Measurements from ENCODE around the gene P2RY13. TPM values are rescaled to one million over a fixed set of nuclear protein-coding genes. Genes with fewer than 3 reads are reported as not detected.

P2RY13 gene
- total RNA-seq, 1 experiment from 2014 or later: not detected

- Histone ChIP-seq H3K4ac (ENCODE audit: low read depth, low read length) (no peak overlapping the region), H4K20me1 (ENCODE audit: control insufficient read depth, insufficient read depth, insufficient read length) (no peaks in the 10 kb centered on the region), H2BK15ac (ENCODE audit: low read depth, low read length) (no peak overlapping the region), H4K5ac (ENCODE audit: insufficient read length, low read depth, low read length) (no peak overlapping the region), H3K23ac (ENCODE audit: insufficient read length, low read depth, low read length) (no peak overlapping the region), H2AK5ac (ENCODE audit: insufficient read length, low read length) (no peak overlapping the region), H2BK12ac (ENCODE audit: insufficient read length, low read depth, low read length) (no peak overlapping the region), H4K8ac (replicated peaks; ENCODE audit: insufficient read length, low read depth, low read length) (no peak overlapping the region), H3K79me1 (ENCODE audit: insufficient read depth, low read depth, low read length, poor library complexity, severe bottlenecking) (no peaks in the 10 kb centered on the region), H2BK120ac (ENCODE audit: low read depth, low read length, poor library complexity, severe bottlenecking) (no peak overlapping the region), H3K9ac (ENCODE audit: extremely low read depth, insufficient read length, low read length) (no peak overlapping the region), H2AFZ (ENCODE audit: low read length) (no peak overlapping the region), H3K79me2 (ENCODE audit: insufficient read depth, low read length) (no peaks in the 10 kb centered on the region), H3K56ac (ENCODE audit: insufficient read length, low read depth, low read length) (no peak overlapping the region), H3K4me1 (ENCODE audit: insufficient read depth, low read length) (peaks cover 5% of the 10 kb centered on the region; the same call in 1 of the 2 replicates), H3T11ph (ENCODE audit: low read length) (no peak overlapping the region), H3K23me2 (ENCODE audit: insufficient read length, low read depth, low read length, poor library complexity, severe bottlenecking) (no peaks in the 10 kb centered on the region), H3K18ac (ENCODE audit: insufficient read length, low read depth, low read length) (no peak overlapping the region), H3K4me2 (ENCODE audit: insufficient read depth, insufficient read length, low read length) (no peak overlapping the region), H3K27ac (ENCODE audit: insufficient read length, low read depth, low read length) (no peak overlapping the region), H4K91ac (ENCODE audit: insufficient read length, low read depth, low read length) (no peak overlapping the region), H2BK20ac (ENCODE audit: low read depth, low read length, poor library complexity, severe bottlenecking) (no peak overlapping the region), H2BK5ac (ENCODE audit: insufficient read length, low read length) (no peak overlapping the region), H3K9me3 (ENCODE audit: control insufficient read depth, low read depth, low read length) (no peaks in the 10 kb centered on the region), H3K14ac (ENCODE audit: insufficient read depth, low read length) (no peak overlapping the region), H3K27me3 (ENCODE audit: insufficient read depth, low read length) (no peaks in the 10 kb centered on the region)
- Mint-ChIP-seq H3K9me3 (no peaks in the 10 kb centered on the region), H3K36me3 (ENCODE audit: insufficient read depth in 1 of 3, low read depth in 3 of 3) (no peaks in the 10 kb centered on the region), H3K27me3 (ENCODE audit: low read depth) (no peaks in the 10 kb centered on the region), H3K4me3 (no peak overlapping the region), H3K27ac (no peak overlapping the region), H3K4me1 (peaks cover 23 to 31% of the 10 kb centered on the region in 2 experiments)
- TF ChIP-seq CTCF (conservative IDR thresholded peaks at IDR 0.05): no peak
- no peak for DNase-seq
- no CpG with 5 or more reads among the region's 1 CpG for WGBS (ENCODE audit: extremely low coverage, insufficient read length, low lambda C conversion rate)
Measured at GRCh38 chr3:151300539-151300938, 28.8 kb downstream of the P2RY13 start.
